Urothelium cell line (cell line): ENCODE results near the gene PLCH1.
"Not testable (repeated sequence)": the region's sequence is repeated elsewhere in the genome, so short reads cannot be mapped to it uniquely, and the experiment has no call there.

Source experiments
- DNase-seq: peaks from one replicate; pipeline ENCODE4 v3.0.0; 2011; ENCODE audit warnings: low spot score, mixed read lengths
- FAIRE-seq: peaks from 2 replicates; lab custom pipeline; 2011; peaks lifted over from hg19 to GRCh38; lab: Jason Lieb, UNC

PLCH1 gene

DNA sequence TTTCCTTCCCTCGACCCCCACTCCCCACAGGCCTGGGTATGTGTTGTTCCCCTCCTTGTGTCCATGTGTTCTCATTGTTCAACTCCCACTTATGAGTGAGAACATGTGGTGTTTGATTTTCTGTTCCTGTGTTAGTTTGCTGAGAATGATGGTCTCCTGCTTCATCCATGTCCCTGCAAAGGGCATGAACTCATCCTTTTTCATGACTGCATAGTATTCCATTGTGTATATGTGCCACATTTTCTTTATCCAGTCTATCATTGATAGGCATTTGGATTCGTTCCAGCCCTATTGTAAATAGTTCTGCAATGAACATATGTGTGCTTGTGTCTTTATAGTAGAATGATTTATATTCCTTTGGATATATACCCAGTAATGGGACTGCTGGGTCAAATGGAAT, 350.0 kb downstream of the PLCH1 start:
- FAIRE-seq, DNase-seq: not testable (repeated sequence)

DNA sequence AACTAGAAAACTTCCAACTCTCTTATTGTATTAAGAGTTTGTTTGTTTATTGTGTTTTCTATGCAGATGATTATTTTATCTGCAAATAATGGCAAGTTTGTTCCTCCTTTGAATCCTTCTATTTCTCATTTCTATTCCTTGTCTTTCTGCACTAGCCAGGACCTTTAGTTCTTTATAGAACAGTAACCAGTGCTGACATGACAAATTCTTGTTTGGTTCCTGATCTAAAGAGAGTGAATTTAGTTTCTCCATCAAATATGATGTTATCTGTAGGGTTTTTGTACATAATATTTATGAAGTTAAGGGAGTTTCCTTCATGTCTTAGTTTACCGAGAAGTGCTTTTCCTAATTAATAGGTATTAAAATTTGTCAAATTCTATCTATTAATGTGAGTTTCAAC, 350.6 kb downstream of the PLCH1 start:
- FAIRE-seq = no peak
- no peak for DNase-seq

DNA sequence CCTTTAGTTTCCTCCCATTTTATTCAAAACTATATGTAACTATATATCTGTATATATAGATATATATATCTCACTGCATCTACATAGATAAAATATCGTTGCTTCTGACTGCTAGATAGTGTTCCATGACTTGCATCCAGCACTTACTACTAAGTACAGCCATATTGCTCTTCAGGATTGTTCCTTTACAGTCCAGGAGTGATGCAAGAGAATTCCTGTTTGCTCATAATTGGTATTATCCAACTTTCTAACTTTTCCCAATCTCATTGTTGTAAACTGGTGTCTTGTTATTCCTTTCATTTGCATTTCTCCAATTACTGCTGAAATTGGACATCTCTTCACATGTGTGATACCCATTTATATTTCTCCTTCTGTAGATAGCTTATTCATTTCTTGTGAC, 351.6 kb downstream of the PLCH1 start:
- DNase-seq (no peak), FAIRE-seq (no peak)

DNA sequence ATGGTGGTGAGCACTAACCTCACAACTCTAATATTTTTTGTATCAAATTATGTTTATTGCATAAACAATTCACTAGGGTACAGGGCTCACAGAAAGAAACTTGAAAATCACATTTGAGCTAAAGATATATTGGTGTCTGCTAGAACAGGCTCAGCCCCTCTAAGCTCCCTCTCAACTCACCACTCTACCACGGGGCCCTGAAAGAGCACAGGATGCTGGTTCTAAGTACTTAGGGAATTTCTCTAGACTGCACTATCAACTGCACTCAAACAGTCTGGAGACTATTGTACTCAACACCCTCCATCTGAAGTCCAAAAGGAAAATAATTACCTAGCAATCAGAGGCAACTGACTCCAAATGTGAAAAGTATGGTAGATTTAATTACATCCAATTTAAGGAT, 352.7 kb downstream of the PLCH1 start:
- FAIRE-seq (no peak), DNase-seq (no peak)

DNA sequence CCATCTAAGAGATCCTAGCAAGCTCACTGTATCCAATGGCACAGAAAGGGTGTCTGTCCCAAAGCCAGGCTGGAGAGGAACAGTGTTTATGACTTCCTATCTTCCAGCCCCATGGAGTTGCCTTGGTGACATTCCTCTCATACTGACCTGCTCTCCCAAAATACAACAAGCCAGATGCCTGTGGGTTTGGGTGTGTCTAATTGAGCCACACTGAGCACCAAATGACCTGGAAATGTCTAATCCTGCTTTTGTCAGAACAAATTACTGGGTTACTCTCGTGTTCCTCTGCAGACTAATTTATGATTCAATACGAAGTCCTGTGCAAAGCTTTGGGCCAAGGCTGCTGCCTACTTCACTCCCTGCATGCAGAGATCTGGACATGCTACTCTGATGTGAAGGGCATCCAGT, 353.3 kb downstream of the PLCH1 start:
- no peak for FAIRE-seq
- peak; percentile 68 for DNase-seq

DNA sequence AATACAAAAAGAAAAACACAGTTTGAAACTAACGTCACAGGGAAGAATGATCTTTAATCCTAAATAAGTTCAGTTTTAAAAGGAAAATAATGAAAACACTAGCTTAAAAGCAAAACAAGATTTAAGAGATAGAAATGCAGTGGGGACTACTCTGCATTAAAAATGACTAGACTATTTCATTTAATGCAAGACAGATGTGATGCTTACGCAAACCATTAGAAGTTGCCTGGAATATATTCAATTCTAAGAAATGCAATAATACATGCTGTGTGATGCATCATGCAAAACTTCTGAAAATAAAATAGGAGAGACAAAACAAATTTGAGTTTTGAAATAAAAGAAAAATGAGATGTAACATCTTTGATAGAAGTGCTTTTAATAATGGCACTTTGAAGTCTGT, 353.8 kb downstream of the PLCH1 start:
- no peak for FAIRE-seq
- DNase-seq = no peak

DNA sequence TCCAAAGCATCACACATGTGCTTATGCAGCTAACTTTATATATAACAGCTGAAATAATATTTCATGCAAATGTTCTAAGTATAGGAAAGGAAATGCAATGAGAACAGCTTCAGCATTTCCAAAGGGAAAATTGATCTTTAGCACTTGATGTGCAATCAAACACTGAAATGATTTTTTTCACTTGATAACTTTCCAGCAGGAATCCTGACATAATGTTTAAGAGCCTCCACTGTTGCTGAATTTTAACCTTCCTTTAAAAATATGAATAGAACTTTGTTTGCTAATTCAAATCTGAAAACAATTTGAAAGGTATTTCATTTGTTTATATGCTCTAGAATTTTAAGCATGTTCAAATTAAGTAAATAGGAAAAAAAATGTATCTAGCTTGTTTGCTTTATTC, 354.5 kb downstream of the PLCH1 start:
- FAIRE-seq (no peak), DNase-seq (no peak)

DNA sequence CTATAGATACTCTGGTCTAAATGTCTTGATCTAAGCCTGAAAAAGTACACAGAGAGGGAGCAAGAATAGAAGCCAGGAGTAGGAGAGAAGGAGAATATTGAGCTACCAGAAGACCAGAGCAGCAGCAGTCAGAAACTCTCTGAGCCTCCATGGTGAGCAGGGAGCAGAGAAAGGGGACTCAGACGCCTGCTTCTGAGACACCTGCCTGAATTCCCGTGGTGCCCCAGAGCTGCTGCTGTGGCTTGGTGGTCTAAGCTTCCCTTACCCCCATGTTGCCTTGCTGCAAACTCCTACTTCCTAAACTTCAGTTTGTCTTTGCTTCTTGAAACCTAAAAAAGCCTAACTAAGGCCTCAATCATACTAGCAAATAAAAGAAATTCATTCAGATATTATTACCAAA, 356.5 kb downstream of the PLCH1 start:
- DNase-seq (no peak), FAIRE-seq (no peak)

DNA sequence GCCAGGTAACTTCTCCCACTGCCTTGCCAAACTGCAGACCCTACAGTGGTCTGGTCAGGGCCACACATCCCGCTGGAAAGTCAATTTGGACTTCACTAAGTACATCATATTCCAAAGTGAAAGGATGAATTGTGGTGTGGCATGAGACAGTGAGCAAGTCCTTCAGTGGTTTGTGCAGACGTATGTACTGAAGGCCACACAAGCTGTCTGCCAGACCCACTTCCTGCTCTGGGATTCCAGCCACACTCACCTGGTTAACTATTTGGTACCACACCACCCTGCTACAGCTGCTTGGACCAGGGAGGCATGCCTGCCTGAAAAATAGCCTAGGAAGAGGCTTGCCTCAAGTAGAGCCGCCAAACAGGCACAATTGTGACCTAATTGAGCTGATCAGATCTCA, 357.3 kb downstream of the PLCH1 start:
- peak; percentile 61 for DNase-seq
- no peak for FAIRE-seq

DNA sequence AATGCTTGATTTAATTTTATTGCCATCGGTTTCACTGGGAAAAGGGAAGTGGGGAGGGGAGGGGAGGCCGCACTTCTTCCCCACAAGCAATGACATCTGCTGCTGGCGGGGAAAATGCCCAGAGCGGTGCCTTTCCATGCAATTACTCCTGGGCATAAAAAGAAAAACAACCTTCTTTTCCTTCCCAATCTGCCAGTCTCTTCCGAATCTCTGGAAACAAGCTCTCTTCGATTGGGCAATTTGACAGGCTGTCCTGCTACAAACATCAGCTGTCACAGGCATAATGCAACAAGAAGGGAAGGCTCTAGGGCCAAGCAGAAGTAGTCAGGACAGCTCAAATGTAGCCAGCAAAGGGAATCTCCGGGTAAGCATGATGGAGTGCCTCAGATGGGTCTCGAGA, 358.0 kb downstream of the PLCH1 start:
- FAIRE-seq = no peak
- DNase-seq = no peak

DNA sequence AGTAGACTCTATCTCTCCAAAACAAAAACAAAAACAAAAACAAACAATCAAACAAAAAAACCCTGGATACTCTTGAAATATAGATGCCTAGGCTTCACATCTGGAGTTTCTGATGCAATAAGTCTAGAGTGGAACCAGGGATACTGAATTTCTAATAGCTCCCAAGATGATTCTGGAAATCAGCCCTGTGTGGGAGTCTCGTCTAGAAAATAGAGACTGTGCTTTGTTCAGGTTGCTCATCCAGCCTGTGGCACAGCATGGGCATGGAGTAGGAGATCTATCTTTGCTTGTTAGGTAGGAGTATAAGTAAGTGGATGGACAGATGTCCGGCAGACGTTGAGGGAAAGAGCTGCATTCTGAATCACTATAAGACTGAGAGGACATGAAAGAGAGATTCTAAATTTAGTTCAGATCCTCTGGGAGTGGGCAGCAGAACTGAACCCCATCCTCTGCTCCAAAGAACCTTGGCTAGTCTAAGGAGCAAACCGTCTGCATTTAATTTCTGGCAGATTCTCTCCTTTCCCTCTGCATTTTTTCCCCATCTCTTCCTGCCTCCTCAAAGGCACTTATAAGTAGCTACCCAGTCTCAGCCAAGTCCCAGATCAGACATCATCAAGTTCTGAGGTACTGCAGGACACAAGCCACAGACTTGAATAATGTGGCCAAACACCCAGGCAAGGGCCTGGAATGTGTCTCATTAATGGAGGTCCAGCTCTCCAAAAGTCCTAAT, 358.8 kb downstream of the PLCH1 start:
- FAIRE-seq (no peak), DNase-seq (no peak)

DNA sequence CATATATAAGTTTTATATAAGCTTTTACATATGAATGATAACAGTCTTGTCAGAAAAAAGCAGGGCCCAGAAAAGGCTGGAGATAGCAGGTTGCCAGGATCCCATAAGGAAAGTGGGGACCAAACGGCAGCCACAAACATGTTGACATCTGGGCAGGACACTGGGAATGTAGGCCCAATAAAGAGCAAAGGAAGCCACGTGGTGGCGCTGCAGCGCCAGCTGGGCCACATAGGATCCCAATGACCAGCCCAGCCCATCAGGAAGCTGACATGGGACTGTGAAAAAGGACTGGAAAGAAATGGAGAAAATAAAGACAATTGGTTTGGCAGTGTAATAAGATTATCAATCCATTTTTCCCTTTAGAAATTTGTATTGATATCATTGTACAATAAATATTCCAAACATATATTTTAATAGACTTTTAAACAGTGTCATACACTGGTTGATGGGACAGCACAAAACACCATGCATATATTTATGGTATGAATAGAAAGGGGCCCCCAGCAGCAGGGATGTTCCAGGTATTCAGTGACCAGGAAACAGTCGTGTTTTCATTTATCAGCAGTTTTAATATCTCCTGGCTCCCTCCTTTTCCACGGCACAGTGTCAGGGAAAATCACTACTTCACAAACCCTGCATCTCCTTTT, 362.4 kb downstream of the PLCH1 start:
- DNase-seq = peak; percentile 64
- no peak for FAIRE-seq

DNA sequence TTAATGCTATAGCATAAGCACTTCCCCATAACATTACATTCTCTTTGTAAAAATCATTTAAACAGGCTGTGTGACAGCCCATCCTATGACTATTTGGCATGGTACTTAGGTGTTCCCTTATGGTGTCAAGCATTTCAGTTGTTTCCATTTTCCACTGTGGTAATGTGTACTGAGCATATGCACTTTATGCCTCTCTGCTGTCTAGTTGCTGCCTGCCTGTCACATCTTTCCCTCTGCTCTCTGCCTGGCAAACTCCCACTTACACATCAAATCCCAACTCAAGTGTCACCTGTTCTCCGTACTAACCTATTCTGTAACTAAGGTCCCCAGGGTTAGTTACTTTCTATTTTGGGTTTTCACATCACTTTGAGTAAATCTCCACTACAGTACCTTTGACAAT, 367.0 kb downstream of the PLCH1 start:
- DNase-seq (no peak), FAIRE-seq (no peak)

DNA sequence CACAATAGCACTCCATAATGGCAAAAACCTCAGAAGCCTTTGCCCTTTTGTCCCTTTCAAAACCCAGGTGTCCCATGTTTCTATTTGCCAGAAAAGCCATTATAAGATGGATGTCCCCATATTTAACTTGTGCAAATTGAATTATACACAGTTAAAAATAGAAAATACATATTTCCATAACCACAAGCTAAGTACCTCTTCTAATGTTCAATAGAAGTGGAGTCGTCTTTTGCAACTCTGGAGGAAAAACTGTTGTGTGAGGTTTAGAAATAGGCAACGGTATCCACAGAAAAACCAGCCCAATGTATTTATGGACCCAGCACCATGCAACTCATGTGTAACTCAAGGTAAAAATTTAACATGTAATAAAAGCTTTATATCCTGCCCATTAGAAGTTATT, 367.8 kb downstream of the PLCH1 start:
- DNase-seq (no peak), FAIRE-seq (no peak)

DNA sequence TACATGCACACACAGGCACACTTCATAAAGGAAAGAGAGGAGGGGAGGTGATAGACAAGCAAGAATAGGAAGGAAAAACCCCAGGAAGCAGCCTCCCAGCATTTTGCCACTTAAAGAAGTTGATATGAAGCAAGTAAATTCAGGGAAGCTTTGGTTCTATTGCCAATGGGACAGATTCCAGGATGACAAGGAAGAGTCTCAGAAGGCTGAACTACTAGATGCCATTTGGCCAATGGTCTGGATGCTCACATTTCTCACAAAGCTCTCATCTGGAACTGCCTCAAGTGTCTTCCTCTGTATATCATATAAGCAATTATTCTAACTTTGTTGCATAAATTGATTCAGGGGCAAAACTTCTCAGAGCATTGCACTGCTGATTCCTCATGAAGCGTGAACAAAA, 372.6 kb downstream of the PLCH1 start:
- FAIRE-seq = no peak

DNA sequence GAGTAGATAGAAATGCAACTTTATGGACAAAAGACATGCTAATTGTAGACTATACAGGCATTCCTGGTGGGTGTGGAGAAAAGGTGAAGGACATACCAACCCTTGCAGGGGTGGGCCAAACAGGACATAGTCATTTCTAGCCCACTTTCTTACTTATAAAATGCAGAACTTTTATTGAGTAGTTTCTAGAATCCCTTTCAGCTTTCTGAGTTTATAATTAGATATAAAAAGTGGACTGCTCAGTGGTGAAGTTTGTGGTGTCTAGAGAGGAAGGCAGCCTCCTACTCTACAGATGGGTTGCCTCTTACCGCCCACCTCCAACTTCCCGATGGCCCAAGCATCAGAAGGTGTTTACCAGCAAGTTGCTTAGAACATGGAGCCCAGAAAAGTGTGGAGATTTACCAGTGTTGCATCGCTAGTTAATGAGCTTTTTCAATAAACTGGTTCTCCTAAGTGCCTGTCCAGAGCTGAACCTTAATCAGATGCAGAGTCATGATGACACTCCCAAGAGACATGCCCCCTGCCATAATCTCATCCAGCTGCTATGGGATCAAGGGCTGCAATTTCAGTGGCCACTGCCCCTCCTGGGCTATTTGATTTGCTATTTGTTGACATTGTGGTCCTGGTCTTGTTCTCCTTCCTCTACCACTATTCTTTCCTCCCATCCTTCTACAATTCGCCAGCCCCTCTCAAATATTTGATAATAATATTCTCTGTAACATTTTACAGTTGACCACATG, 373.9 kb downstream of the PLCH1 start:
- no peak for DNase-seq
- FAIRE-seq = no peak

More for the DNA sequence above, 372.6 kb downstream of the PLCH1 start:
- DNase-seq = no peak

DNA sequence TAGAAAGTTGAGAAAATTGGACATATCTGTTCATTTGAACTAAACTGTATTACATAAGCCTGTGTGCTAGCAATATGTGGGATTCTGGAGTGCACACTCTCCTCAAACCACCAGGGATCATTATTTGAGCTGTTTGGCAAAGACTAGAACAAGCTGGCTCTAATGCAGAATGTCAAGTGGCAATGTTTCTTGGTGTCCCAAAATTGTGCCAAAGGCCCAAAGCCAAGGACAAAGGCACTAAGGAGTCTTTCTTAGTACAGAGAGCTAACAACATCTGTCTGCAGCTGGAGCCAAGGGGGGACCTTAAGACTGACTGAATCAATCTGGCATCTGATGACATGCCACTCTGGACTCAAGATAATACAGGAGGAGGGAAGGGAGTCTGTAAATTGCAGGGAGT, 374.7 kb downstream of the PLCH1 start:
- DNase-seq (no peak), FAIRE-seq (no peak)

DNA sequence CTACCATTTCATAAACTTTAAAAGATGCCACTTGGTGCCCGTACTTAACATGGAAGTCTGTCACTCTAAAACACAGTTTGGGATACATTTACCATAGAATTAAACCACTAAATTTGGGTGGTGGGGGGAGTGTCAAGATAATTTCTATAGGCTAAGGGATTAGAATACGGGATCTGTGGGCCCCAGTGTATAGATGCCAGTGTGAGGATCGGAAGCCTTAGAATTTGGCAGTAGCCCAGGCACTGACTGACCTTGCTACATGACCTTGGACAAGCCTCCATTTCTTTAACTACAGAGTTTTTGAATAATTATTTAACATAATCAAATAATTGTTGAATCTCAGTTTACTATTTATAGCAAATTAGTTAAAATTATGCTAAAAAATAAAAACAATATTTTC, 375.1 kb downstream of the PLCH1 start:
- DNase-seq = no peak
- no peak for FAIRE-seq

DNA sequence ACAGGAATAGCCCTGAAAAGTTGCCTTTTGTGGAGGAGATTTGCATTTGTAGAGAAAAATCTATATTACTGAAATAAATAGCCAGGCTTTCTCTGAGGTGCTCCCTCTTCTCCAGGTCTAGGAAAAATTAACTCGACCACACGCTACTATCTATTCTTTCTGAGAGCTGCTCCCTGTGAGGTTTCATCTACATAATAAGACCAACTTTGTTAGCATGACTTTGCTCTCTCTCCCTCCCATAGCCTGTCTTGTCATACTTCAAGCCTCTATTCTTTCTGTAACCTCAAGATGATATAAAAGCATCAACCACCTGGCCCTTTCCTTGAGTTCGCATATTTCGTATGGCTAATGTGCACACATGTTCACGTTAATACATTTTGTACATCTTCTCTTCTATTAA, 375.6 kb downstream of the PLCH1 start:
- no peak for DNase-seq
- no peak for FAIRE-seq

DNA sequence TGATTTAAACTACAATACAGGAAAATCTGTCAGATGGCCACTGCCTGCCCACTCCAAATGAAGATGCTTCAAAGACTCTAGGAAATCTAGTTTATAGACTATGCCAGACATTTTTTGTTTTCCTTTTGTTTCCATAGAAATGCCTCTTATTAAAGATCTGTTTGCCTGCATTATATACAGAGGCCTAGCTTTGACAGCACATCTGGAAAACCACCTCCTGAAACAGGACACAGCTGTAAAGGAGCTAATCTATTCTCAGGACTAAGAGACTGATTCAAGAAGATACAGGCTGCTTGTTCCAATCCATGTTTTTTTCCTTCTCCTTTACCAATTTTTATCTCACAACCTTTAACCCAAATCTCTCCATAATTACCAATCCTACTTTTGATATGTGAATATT, 376.1 kb downstream of the PLCH1 start:
- FAIRE-seq = no peak

DNA sequence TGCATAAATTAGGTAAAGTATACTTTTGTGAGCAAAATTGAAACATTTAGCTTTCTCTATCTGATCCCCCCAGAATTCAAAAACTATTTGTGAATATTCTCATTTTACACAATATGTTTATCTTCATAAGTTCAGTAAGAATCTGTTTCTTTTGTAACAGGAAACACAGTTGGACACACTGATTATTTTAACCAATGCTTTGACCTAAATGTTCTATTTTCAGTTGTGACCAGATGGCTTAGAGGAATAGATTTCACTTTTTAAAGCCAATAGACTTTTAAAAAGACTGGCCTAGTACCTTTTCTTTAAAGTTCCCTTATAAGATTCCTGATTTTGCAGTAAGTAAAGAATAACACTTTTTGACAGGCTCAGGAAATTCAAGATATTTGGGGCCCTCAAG, 377.4 kb downstream of the PLCH1 start:
- FAIRE-seq (no peak), DNase-seq (no peak)

More for the DNA sequence above, 376.1 kb downstream of the PLCH1 start:
- no peak for DNase-seq

DNA sequence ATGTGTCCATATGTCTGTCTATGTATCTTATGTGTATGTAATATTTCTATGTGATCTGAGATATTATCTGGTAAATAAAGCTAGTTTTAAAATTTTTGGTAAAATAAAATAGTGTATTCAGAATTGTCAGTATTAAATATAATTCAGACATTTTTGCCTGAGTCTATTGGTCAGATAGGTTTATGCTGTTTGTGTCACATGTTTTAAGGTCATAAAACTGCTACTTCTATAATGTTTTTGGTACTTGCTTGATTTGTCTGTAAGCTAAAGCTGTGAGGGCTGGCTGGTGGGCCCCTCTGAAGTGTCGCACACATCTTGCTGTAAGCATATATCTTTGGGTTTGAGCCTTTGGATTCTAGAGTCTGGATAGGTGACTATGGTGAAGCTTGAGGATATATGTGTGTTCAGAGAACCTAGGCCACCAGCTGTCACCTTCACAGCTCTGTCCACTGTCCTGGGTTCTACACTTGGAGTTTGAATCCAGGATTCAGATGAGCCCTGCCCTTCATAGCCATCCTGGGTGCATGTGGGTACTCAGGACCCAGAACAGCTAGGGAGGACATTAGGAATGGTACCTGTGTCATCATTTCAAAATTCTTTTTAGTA, 379.6 kb downstream of the PLCH1 start:
- DNase-seq (no peak), FAIRE-seq (no peak)
